ENCODE measurements around the gene GZMM.
"Not testable (repeated sequence)": the region's sequence is repeated elsewhere in the genome, so short reads cannot be mapped to it uniquely, and the experiment has no call there.

GZMM gene

GRCh38 chr19:583198-583967, 39.5 kb downstream of the GZMM start:
- no peak for DNase-seq (ENCODE audit: low spot score)

GRCh38 chr19:583968-584239, 40.1 kb downstream of the GZMM start:
- no peak for DNase-seq (ENCODE audit: low spot score)

GRCh38 chr19:584240-585001, 40.6 kb downstream of the GZMM start:
- no peak for DNase-seq (ENCODE audit: low spot score)

- DNase-seq (ENCODE audit: low spot score): not testable (repeated sequence)
These were observed 41.3 kb downstream of the GZMM start for GRCh38 chr19:585146-585545.

- no peak for DNase-seq (ENCODE audit: low spot score)
These were observed 41.8 kb downstream of the GZMM start for GRCh38 chr19:585551-586110.

- DNase-seq (ENCODE audit: low spot score): peak; percentile 76
These were observed 44.4 kb downstream of the GZMM start for GRCh38 chr19:588093-588740.

- peak; percentile 64 for DNase-seq (ENCODE audit: low spot score)
These were observed 45.2 kb downstream of the GZMM start for GRCh38 chr19:588741-589692.

- DNase-seq (ENCODE audit: low spot score): no peak
These were observed 46.0 kb downstream of the GZMM start, which contains the start of gene HCN2 for GRCh38 chr19:589693-590395. Gene HCN2 (plus strand): TSS chr19:589881. CDS start chr19:589946, 65 bp downstream.

- no peak for DNase-seq (ENCODE audit: low spot score)
These were observed 46.5 kb downstream of the GZMM start for GRCh38 chr19:590396-590745.

- no peak for DNase-seq (ENCODE audit: low spot score)
These were observed 46.9 kb downstream of the GZMM start for GRCh38 chr19:590750-591098.

GRCh38 chr19:591099-591958, 47.5 kb downstream of the GZMM start:
- no peak for DNase-seq (ENCODE audit: low spot score)

- no peak for DNase-seq (ENCODE audit: low spot score)
These were observed 48.2 kb downstream of the GZMM start for GRCh38 chr19:592101-592500.

GRCh38 chr19:593055-593454, 49.2 kb downstream of the GZMM start:
- DNase-seq (ENCODE audit: low spot score): no peak

- no peak for DNase-seq (ENCODE audit: low spot score)
These were observed 49.7 kb downstream of the GZMM start for GRCh38 chr19:593505-593904.

GRCh38 chr19:594265-594870, 50.5 kb downstream of the GZMM start:
- DNase-seq (ENCODE audit: low spot score): no peak

GRCh38 chr19:595326-596262, 51.7 kb downstream of the GZMM start:
- DNase-seq (ENCODE audit: low spot score): no peak

GRCh38 chr19:596263-596655, 52.4 kb downstream of the GZMM start:
- DNase-seq (ENCODE audit: low spot score): no peak

GRCh38 chr19:597406-598315, 53.8 kb downstream of the GZMM start:
- no peak for DNase-seq (ENCODE audit: low spot score)

Measured in SW480 (cell line).